Activated CD4-positive, alpha-beta T cell treated with anti-CD3 and anti-CD28 coated beads, Interleukin-2, amount 10 ng/mL, durations not matched to agents 7 days and 5 days (primary cell): ENCODE results near the gene KRTAP10-3. TPM values are rescaled to one million over a fixed set of nuclear protein-coding genes. Genes with fewer than 3 reads are reported as not detected.

Source experiments
- CTCF ChIA-PET: fragments of 350-600 bp; sonication (Branson Sonifier 250); formaldehyde crosslinking; loops from one replicate; lab custom pipeline; 2021; ENCODE audit warnings: antibody characterized with exemption; lab: Charles Lee
- POLR2A ChIA-PET: fragments of 350-600 bp; sonication (Branson Sonifier 250); formaldehyde crosslinking; loops from one replicate; lab custom pipeline; 2021; ENCODE audit warnings: antibody characterized with exemption; lab: Charles Lee
- DNase-seq: peaks from one replicate; pipeline ENCODE4 v3.0.0-alpha.2; 2020
- H3K27ac Mint-ChIP-seq: one replicate; pipeline ENCODE4 v1.8.0; 2021; ENCODE audit warnings: mild to moderate bottlenecking, moderate library complexity, mixed read lengths
- H3K27me3 Mint-ChIP-seq: one replicate; pipeline ENCODE4 v1.8.0; 2021; ENCODE audit warnings: mixed read lengths
- H3K36me3 Mint-ChIP-seq: one replicate; pipeline ENCODE4 v1.8.0; 2021; ENCODE audit warnings: low read depth, mixed read lengths
- H3K4me1 Mint-ChIP-seq: one replicate; pipeline ENCODE4 v1.8.0; 2021; ENCODE audit warnings: mixed read lengths
- H3K4me3 Mint-ChIP-seq: one replicate; pipeline ENCODE4 v1.8.0; 2021; ENCODE audit warnings: mild to moderate bottlenecking, moderate library complexity, mixed read lengths
- H3K9me3 Mint-ChIP-seq: one replicate; pipeline ENCODE4 v1.8.0; 2021; ENCODE audit warnings: mixed read lengths
- total RNA-seq, 2 experiments: library from RNA; stranded (reverse); gene quantifications; one replicate each; pipeline ENCODE4 v1.2.3, GENCODE V29; 2021

The KRTAP10-3 gene
- total RNA-seq, 2 experiments from 2014 or later = not detected

GRCh38 chr21:44517175-44517899, 41.3 kb downstream of the KRTAP10-3 start:
- Mint-ChIP-seq H3K27ac (no peak overlapping the region), H3K36me3 (no peaks in the 10 kb centered on the region), H3K9me3 (no peaks in the 10 kb centered on the region), H3K27me3 (no peaks in the 10 kb centered on the region), H3K4me1 (no peaks in the 10 kb centered on the region), H3K4me3 (no peak overlapping the region)
- CTCF ChIA-PET = interaction anchor here (1.1 kb wide), 1 partner anchor 15 kb away, joined by 3 read pairs; no protein-coding TSS in a partner anchor
- DNase-seq = no peak
- POLR2A ChIA-PET = no interaction called here

GRCh38 chr21:44516828-44517174, 41.8 kb downstream of the KRTAP10-3 start:
- no peak overlapping the region for H3K4me3 Mint-ChIP-seq
- H3K27ac Mint-ChIP-seq = no peak overlapping the region
- CTCF ChIA-PET = no interaction called here
- H3K4me1 Mint-ChIP-seq = no peaks in the 10 kb centered on the region
- POLR2A ChIA-PET = no interaction called here
- H3K36me3 Mint-ChIP-seq = no peaks in the 10 kb centered on the region
- no peaks in the 10 kb centered on the region for H3K27me3 Mint-ChIP-seq
- no peaks in the 10 kb centered on the region for H3K9me3 Mint-ChIP-seq
- DNase-seq = no peak

GRCh38 chr21:44516342-44516741, 42.3 kb downstream of the KRTAP10-3 start:
- Mint-ChIP-seq H3K27ac (no peak overlapping the region), H3K36me3 (no peaks in the 10 kb centered on the region), H3K4me1 (no peaks in the 10 kb centered on the region), H3K27me3 (no peaks in the 10 kb centered on the region), H3K9me3 (no peaks in the 10 kb centered on the region), H3K4me3 (no peak overlapping the region)
- POLR2A ChIA-PET = no interaction called here
- DNase-seq = no peak
- CTCF ChIA-PET = interaction anchor here (0.7 kb wide), 2 partner anchors 15 to 23 kb away, joined by 3 read pairs; no protein-coding TSS in a partner anchor

- POLR2A ChIA-PET = no interaction called here
- H3K4me3 Mint-ChIP-seq = no peak overlapping the region
- H3K4me1 Mint-ChIP-seq = no peaks in the 10 kb centered on the region
- CTCF ChIA-PET = interaction anchor here (0.7 kb wide), 3 partner anchors 12 to 22 kb away, joined by 3 to 4 read pairs (median 3); no protein-coding TSS in a partner anchor
- no peaks in the 10 kb centered on the region for H3K36me3 Mint-ChIP-seq
- DNase-seq = no peak
- no peaks in the 10 kb centered on the region for H3K9me3 Mint-ChIP-seq
- no peaks in the 10 kb centered on the region for H3K27me3 Mint-ChIP-seq
- no peak overlapping the region for H3K27ac Mint-ChIP-seq
Observed at GRCh38 chr21:44515359-44516165, 43.0 kb downstream of the KRTAP10-3 start.

- H3K4me1 Mint-ChIP-seq = no peaks in the 10 kb centered on the region
- H3K9me3 Mint-ChIP-seq = no peaks in the 10 kb centered on the region
- H3K36me3 Mint-ChIP-seq = no peaks in the 10 kb centered on the region
- no peaks in the 10 kb centered on the region for H3K27me3 Mint-ChIP-seq
- DNase-seq = no peak
- ChIA-PET POLR2A (no interaction called here), CTCF (interaction anchor here (1.0 kb wide), 1 partner anchor 279 kb away, joined by 5 read pairs; no protein-coding TSS in a partner anchor)
- H3K4me3 Mint-ChIP-seq = no peak overlapping the region
- H3K27ac Mint-ChIP-seq = no peak overlapping the region
Observed at GRCh38 chr21:44514746-44515358, 43.7 kb downstream of the KRTAP10-3 start.

- Mint-ChIP-seq H3K4me1 (no peaks in the 10 kb centered on the region), H3K9me3 (no peaks in the 10 kb centered on the region), H3K27me3 (no peaks in the 10 kb centered on the region), H3K36me3 (no peaks in the 10 kb centered on the region), H3K27ac (no peak overlapping the region), H3K4me3 (no peak overlapping the region)
- CTCF ChIA-PET = interaction anchor here (1.0 kb wide), 1 partner anchor 279 kb away, joined by 5 read pairs; no protein-coding TSS in a partner anchor
- POLR2A ChIA-PET = no interaction called here
- no peak for DNase-seq
Observed at GRCh38 chr21:44514218-44514520, 44.4 kb downstream of the KRTAP10-3 start.

GRCh38 chr21:44513389-44514217, 45.0 kb downstream of the KRTAP10-3 start:
- Mint-ChIP-seq H3K27ac (no peak overlapping the region), H3K4me1 (no peaks in the 10 kb centered on the region), H3K36me3 (no peaks in the 10 kb centered on the region), H3K9me3 (no peaks in the 10 kb centered on the region), H3K4me3 (no peak overlapping the region), H3K27me3 (no peaks in the 10 kb centered on the region)
- ChIA-PET POLR2A (no interaction called here), CTCF (interaction anchor here (1.0 kb wide), 1 partner anchor 280 kb away, joined by 5 read pairs; no protein-coding TSS in a partner anchor)
- no peak for DNase-seq

- Mint-ChIP-seq H3K36me3 (no peaks in the 10 kb centered on the region), H3K27ac (no peak overlapping the region), H3K4me3 (no peak overlapping the region), H3K27me3 (no peaks in the 10 kb centered on the region), H3K9me3 (no peaks in the 10 kb centered on the region), H3K4me1 (no peaks in the 10 kb centered on the region)
- CTCF ChIA-PET = interaction anchor here (0.5 to 0.6 kb wide), 2 partner anchors 9 to 230 kb away, joined by 3 read pairs; no protein-coding TSS in a partner anchor
- no peak for DNase-seq
- POLR2A ChIA-PET = no interaction called here
Observed at GRCh38 chr21:44512496-44513388, 45.9 kb downstream of the KRTAP10-3 start.

- no peaks in the 10 kb centered on the region for H3K27me3 Mint-ChIP-seq
- CTCF ChIA-PET = interaction anchor here (0.6 kb wide), 1 partner anchor 230 kb away, joined by 3 read pairs; no protein-coding TSS in a partner anchor
- no peaks in the 10 kb centered on the region for H3K36me3 Mint-ChIP-seq
- H3K4me3 Mint-ChIP-seq = no peak overlapping the region
- no peaks in the 10 kb centered on the region for H3K9me3 Mint-ChIP-seq
- no peak for DNase-seq
- POLR2A ChIA-PET = no interaction called here
- H3K4me1 Mint-ChIP-seq = no peaks in the 10 kb centered on the region
- no peak overlapping the region for H3K27ac Mint-ChIP-seq
Observed at GRCh38 chr21:44511938-44512275, 46.7 kb downstream of the KRTAP10-3 start.

- H3K27me3 Mint-ChIP-seq = no peaks in the 10 kb centered on the region
- no peaks in the 10 kb centered on the region for H3K9me3 Mint-ChIP-seq
- H3K27ac Mint-ChIP-seq = no peak overlapping the region
- ChIA-PET POLR2A (no interaction called here), CTCF (interaction anchor here (0.6 to 2.1 kb wide), 14 partner anchors 8 to 418 kb away, joined by 3 to 13 read pairs (median 4); partner anchors contain the start of genes KRTAP10-12 and KRTAP10-2)
- H3K36me3 Mint-ChIP-seq = no peaks in the 10 kb centered on the region
- DNase-seq = no peak
- no peaks in the 10 kb centered on the region for H3K4me1 Mint-ChIP-seq
- H3K4me3 Mint-ChIP-seq = no peak overlapping the region
Observed at GRCh38 chr21:44511219-44511937, 47.2 kb downstream of the KRTAP10-3 start.
